ENCODE results near the gene NUMA1.
A peak's percentile ranks its signal among the peaks of the same experiment; 100 is the strongest.

NUMA1 gene

DNA sequence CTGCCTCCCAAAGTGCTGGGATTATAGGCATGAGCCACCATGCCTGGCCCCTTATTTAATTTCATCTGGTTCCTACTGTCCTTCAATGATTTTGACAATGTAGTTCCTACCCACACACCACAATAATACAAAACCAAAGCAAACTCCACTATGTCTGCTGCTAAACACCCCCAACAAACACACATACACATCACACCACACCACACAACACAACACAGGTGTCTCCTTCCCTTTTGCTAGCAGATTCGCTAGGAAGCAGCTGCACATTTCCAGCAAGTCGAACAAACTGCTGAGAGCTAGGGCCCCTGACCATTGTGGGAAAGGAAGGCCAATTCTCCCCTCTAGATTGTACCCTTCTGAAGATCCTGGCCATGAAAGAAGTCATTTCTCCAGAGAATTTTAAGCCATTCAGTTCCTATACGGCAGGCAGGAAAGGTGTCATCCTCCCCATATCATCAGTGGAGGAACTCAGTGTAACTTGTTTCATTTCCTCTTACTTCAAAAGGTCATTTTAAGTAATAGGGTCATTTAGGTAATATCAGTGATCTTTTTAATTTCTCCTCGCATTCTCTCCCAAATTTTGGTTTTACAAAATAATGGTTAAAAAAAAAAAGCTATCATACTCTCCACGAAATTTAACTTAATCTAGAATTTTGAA lies 18.5 kb downstream of the NUMA1 start:
- no peak for DNase-seq (ENCODE audit: low read depth in 2 of 2)

- no peak for DNase-seq (ENCODE audit: low read depth in 2 of 2)
These were observed 21.8 kb downstream of the NUMA1 start for GRCh38 chr11:72058416-72059034.

DNA sequence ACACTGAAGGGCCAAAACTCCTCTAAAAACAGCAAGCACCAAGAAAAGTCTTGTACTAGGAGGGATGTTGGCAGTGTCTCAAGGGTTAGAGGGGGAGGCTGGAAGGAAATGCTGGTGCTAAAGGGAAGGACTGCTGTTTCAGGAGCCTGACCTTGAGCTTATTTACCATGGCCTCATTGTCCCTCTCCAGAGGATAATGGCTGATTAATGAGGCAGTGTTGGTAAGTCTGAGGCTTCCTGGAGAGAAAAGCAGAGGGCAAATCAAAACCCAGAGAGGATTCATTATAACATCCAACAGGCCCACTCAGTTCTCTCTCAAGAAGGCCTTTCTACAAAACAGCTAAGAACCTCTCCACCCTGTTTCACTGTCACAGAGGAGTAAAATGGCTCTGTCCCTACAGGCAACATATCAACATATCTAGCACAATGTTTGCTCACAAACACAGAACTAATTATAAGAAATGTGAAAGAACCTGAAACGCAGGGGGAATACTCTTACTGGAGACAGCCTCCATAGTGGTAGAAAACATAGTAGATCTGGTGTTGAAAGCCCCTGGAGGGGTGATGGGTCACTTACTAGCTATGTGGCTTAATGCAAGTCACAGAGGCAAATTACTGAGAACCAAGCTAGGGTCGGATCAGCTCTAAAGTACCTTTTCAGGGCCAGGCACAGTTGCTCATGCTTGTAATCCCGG lies 31.4 kb downstream of the NUMA1 start:
- no peak for DNase-seq (ENCODE audit: low read depth in 2 of 2)

DNA sequence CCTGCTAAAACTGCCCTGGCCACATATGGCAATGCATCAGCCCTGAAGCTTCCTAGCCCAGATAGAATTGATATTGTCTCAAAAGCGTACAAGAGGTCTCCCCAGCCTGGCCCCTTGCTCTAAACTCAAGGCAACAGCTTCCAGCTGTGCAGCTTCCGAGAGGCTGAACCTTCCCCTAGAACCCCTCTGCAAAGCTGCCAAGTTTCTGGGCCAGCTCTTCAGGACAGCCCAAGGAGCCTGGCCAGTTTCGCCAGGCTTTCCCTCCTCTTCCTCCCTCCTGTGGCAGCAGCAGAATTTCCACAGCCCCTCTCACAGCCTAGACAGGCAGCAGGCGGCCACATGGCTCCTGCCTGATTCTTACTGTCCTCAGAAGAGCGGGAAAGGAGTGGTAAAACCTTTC lies 34.5 kb downstream of the NUMA1 start:
- no peak for DNase-seq (ENCODE audit: low read depth in 2 of 2)

- no peak for DNase-seq (ENCODE audit: low read depth in 2 of 2)
These were observed 38.1 kb downstream of the NUMA1 start for GRCh38 chr11:72042064-72042745.

GRCh38 chr11:72041364-72042063 lies 38.8 kb downstream of the NUMA1 start:
- DNase-seq (ENCODE audit: low read depth in 2 of 2): peak in 1 of 2 donors; percentile 26

DNA sequence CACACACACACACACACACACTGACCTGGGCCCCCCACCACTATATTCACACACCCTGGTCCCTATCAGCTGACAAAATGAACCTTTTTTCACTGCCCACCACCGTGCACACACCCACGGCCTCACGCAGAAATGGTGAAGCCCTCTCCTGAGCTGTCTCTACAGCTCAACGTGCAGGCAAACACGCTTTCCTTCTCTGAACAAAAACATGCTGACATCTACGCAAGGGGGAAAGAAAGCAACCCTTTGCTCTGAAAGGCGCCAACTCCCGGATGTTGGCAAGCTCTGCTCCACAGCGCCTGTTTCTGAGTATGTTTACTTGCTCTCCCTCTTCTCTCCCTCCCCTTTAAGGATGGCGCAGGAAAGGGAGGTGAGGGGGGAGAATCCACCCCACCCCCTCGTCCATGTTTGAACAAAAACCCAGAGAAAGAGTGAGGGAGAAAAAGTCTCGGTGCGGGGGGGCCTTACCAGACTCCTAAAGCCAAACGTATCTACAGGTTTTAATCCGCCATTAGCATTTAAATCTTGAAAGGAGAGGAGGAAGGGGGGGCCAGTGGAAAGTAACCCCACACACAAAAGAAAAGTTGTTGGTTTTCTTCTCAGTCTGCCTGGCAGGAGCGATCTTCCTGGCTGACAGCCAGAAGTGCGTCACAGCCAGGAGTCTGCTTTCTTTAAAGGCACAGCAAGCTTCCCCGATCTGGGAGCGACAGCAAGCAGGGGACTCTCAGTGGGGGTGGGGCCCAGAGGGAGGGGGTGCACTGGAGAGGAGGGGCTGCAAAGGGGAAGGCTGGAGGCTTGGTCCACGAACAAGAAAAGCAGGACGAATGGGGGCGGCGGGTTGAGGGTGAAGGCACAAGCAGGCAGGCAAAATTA lies 39.6 kb downstream of the NUMA1 start:
- peak; percentile 55 to 70 for DNase-seq (ENCODE audit: low read depth in 2 of 2)

DNA sequence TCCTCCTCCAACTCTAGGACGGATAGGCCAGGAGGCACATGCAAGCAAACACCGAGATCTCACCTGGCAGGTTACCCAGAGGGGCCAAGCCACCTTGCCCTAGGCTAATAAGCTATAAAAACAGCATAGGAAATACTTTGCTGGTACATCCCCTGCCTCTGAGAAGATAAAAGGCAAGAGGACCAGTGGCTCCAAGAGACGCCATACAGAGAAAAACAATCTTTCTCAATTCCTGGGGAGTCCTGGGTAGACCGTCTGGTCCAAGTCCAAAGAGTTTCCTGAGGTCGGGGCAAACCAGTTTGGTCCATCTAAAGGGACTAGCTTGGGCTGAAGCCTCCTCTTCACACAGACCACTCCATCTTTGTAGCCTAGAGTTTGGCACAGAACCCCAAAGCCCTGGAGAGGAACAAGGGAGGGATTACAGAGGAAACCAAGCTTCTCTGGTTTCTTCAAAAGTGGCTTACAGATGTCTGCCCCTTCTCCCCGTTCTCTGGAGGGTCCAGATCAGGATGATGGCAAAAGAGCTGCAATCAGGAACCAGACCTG lies 40.4 kb downstream of the NUMA1 start:
- DNase-seq (ENCODE audit: low read depth in 2 of 2): no peak

GRCh38 chr11:72039031-72039855 lies 41.1 kb downstream of the NUMA1 start:
- no peak for DNase-seq (ENCODE audit: low read depth in 2 of 2)

GRCh38 chr11:72038491-72038890 lies 41.9 kb downstream of the NUMA1 start:
- DNase-seq (ENCODE audit: low read depth in 2 of 2): no peak

- DNase-seq (ENCODE audit: low read depth in 2 of 2): no peak
These were observed 42.6 kb downstream of the NUMA1 start for GRCh38 chr11:72037554-72038311.

DNA sequence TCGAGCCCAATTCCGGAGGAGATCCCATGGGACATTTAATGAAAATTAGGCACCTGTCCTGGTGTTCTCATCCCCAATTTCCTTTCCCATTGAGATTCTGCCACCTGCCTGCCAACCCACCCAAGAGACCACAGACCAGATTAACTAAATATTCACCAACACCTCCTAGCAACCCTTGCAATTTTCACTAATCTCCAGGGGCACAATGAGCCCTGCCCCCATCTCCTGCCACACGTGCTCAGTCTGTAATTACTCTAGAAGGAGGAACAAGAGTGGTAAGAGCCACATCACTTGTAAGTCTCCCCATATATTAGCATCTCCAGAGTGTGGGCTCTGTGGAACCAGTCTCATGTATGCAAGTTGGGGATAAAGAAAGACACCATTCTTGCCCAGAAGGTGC lies 43.7 kb downstream of the NUMA1 start:
- DNase-seq (ENCODE audit: low read depth in 2 of 2): no peak

GRCh38 chr11:72030472-72031045 lies 49.8 kb downstream of the NUMA1 start:
- no peak for DNase-seq (ENCODE audit: low read depth in 2 of 2)

DNA sequence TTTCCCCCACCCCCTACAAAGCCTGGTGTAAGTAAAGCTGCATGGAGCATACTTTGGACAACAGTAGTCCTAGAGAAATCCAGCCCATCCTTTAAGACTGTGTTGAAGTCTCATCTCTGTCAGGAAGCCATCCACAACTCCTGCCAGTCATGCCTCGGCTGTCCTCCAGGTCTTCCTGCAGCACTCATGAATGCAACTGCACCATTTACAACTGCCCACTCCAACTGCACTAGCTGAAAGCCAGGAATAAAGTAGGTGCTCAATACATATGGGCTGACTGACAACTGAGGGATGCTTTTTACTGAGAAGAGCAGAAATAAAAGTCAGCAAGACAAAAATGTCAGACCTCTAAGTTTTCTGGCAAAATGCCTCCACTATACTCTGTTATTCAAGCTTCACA lies 54.3 kb downstream of the NUMA1 start:
- no peak for DNase-seq (ENCODE audit: low read depth in 2 of 2)

- DNase-seq (ENCODE audit: low read depth in 2 of 2): no peak
These were observed 56.1 kb downstream of the NUMA1 start for GRCh38 chr11:72024069-72024754.

DNA sequence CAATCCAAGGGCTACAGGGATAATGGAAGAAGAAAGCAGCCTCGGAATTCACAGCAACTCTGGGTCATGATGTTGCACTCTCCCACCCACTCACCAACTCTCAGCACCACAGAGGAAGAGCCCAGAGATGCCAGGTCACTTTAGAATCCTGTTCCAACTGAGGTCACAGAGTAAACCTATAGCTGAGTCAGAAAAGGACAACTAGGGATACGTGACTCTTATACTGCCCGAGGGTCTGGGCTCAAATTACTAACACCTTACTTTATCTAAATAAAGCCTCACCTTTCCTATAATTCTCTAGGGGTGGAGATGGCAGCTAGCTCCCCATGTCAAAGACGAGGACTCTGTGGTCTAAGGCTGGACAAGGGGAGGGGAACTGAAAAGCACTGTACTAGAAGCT lies 57.0 kb downstream of the NUMA1 start:
- DNase-seq (ENCODE audit: low read depth in 2 of 2): no peak

GRCh38 chr11:72018171-72018570 lies 62.2 kb downstream of the NUMA1 start:
- DNase-seq (ENCODE audit: low read depth in 2 of 2): no peak

DNA sequence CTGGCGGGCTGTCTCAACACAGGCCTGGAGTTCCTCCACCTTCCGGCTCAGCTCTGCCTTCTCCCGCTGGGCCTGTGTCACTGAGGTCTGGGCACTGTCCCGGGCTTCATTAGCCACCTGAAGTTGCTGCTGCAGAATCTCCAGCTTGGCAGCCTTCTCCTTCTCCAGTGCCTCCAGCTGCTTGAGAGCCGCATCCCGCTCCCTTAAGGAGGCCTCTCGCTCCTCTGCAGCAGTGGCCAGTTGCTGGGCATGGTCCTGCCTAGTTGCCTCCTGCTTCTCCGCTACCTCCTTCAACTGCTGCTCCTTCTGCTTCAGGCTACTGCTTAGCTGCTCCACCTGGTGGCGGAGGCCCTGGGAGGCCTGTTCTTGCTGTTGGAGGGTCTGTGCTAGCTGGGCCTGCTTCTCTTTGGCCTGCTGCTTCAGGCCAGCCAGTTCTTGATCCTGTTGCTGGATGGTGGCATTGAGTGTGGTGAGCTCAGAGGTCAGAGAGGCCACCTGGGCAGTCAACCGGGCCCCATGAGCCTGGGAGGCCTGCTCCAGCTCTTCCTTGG lies 64.8 kb downstream of the NUMA1 start:
- DNase-seq (ENCODE audit: low read depth in 2 of 2): no peak

Data from stimulated activated CD4-positive, alpha-beta T cell treated with anti-CD3 and anti-CD28 coated beads, Interleukin-4, amount 100 ng/mL, for 48 hours (primary cell).